Bronchial epithelial cell (primary cell): ENCODE measurements around the gene UBE2I. TPM values are rescaled to one million over a fixed set of nuclear protein-coding genes. Genes with fewer than 3 reads are reported as not detected.

ENCODE experiments used
- DNase-seq: peaks from one replicate; pipeline ENCODE4 v3.0.0-alpha.2; 2010; ENCODE audit warnings: low read depth
- FAIRE-seq: peaks from 2 replicates; lab custom pipeline; 2011; peaks lifted over from hg19 to GRCh38; lab: Jason Lieb, UNC
- H3K27me3 ChIP-seq: 2 replicates; pipeline ENCODE4 v1.5.1; 2011; ENCODE audit warnings: low read length; ENCODE audit not compliant: control insufficient read depth, insufficient read depth
- H3K36me3 ChIP-seq: 2 replicates; pipeline ENCODE4 v1.5.1; 2011; ENCODE audit warnings: low read length; ENCODE audit not compliant: control insufficient read depth, insufficient read depth
- H3K4me3 ChIP-seq: 2 replicates; pipeline ENCODE4 v1.5.1; 2011; ENCODE audit warnings: mild to moderate bottlenecking, low read depth, low read length, control low read depth
- CTCF ChIP-seq: IDR thresholded peaks from 2 replicates; pipeline ENCODE4 v1.5.1; 2011; ENCODE audit warnings: mild to moderate bottlenecking, moderate library complexity, low read length, control low read depth, inconsistent platforms; ENCODE audit not compliant: insufficient read depth, severe bottlenecking
- total RNA-seq: library from RNA; depleted of rRNA; stranded (reverse); fragments of >200 nt; gene quantifications from 2 replicates; pipeline ENCODE4 v1.2.1, GENCODE V29; 2014

UBE2I gene
- total RNA-seq, 1 donor from 2014 or later: 49.8 TPM

DNA sequence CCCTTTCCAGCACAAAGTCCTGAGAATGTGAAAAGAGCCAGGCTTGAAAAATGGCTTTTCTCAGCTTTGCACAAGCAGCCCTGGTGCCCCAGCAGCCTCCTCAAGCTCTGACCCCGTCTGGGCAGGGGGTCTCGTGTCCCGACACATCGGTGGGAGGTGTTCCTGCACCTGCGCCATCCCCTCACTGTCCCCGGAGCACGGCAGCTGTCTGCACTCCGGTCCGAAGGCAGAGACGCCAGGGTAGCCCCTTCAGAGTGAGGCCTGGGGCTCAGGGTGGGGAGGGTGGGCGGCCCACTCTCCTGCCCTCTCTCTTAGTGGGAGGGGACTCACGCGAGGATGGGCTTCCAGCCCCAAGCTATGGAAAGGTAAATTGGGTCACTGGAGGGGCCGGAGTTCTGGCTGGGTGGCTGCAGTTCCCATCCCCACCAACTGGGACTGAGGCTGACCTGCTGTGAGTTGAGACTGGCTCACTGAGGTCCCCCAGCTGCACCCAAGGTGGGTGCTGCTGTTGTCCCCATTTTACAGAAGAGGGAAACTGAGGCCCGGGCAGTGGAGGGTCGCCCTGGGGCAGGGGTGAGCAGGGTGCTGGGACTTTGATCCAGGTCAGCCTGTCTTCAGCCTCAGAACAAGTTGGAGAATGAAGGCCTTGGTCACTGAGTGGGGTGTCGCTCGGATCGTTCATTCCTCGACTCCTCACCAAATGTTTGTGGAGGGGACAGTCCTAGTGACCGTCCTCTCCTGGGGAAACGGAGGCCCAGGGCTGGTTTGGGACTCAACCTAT is 21.7 kb downstream of the UBE2I start:
- Histone ChIP-seq H3K27me3 (peaks cover 33% of the 10 kb centered on the region), H3K4me3 (no peak overlapping the region), H3K36me3 (no peaks in the 10 kb centered on the region)
- no peak for FAIRE-seq
- TF ChIP-seq CTCF: no peak
- no peak for DNase-seq

DNA sequence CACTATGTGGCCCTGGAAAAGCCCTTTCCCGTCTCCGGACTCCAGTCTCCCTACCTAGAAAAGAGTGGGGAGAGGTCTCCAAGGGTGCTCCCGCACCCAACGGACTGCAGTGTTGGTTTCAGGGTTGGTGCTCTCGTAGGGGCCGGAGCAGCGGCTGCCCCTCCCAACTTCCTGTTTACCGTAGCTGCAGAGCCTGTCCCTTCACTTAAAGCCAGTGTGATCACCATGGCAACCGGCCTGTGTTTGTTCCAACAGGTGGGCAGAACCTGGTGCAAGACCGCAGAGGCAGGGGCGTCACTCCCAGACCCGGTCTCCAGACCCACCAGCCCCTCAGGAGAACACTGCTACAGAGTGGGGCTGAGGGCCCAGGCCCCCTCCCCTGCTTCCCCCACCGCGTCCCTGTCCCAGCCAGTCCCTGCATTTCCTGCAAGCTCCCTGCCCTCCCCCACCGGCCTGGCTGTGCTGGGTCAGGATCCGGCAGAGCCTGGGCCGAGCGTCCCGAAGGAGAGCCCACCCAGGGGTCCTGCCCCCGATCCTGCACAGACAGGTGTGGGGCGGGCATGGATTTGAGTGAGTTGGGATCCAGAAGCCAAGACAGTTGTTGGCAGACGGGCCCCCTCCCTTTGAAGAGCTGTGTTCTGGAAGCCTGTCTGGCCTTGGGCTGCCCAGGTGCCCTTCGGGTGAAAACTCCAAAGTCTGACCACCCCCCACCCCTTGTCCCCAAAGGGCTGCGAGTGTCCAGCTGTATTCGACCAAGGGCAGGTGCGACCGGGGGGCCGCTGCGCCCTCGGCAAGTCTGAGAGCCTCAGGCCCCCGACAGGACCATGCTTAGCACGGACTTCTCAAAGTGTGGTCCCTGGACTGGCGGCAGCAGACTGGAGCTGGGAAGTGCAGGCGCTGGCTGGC is 22.5 kb downstream of the UBE2I start:
- no peak for TF ChIP-seq CTCF
- FAIRE-seq (no peak), DNase-seq (no peak)
- H3K4me3 ChIP-seq: no peak overlapping the region
- peaks cover 36% of the 10 kb centered on the region for H3K27me3 ChIP-seq
- H3K36me3 ChIP-seq: no peaks in the 10 kb centered on the region

DNA sequence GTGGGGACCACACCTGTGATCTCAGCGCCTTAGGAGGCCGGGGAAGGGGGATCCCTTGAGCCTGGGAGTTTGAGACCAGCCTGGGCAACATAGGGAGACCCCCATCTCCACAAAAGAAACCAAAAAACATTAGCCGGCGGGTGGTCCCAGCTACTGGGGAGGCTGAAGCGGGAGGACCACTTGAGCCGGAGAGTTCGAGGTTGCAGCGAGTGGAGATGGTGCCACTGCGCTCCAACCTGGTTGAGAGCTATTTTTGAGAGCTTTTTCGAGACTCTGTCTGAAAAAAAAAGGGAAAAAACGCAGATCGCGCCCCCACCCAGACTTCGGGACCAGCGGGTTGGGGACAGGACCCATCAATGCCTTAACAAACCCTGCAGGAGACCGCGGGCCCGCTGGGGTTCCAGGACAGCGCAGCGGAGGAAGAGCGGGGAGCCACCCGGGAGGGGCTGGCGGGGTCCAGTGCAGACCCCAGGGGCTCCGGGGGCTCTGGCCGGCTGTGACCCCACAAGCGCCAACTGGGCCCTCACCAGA is 23.2 kb downstream of the UBE2I start:
- H3K36me3 ChIP-seq: no peaks in the 10 kb centered on the region

GRCh38 chr16:1333149-1333812 is 23.8 kb downstream of the UBE2I start, which contains the start of gene BAIAP3:
TSS of gene BAIAP3 (plus strand) at chr16:1333645. CDS start at chr16:1338550, 4,905 bp downstream.
- Histone ChIP-seq H3K4me3 (no peak within 1 kb of the TSS), H3K36me3 (no peaks in the 10 kb centered on the region), H3K27me3 (peaks cover 36% of the 10 kb centered on the region)
- no peak for FAIRE-seq
- no peak for DNase-seq
- no peak for TF ChIP-seq CTCF

More for the DNA sequence above, 23.2 kb downstream of the UBE2I start:
- TF ChIP-seq CTCF: no peak
- DNase-seq (no peak), FAIRE-seq (no peak)
- H3K4me3 ChIP-seq: no peak overlapping the region
- peaks cover 36% of the 10 kb centered on the region for H3K27me3 ChIP-seq

DNA sequence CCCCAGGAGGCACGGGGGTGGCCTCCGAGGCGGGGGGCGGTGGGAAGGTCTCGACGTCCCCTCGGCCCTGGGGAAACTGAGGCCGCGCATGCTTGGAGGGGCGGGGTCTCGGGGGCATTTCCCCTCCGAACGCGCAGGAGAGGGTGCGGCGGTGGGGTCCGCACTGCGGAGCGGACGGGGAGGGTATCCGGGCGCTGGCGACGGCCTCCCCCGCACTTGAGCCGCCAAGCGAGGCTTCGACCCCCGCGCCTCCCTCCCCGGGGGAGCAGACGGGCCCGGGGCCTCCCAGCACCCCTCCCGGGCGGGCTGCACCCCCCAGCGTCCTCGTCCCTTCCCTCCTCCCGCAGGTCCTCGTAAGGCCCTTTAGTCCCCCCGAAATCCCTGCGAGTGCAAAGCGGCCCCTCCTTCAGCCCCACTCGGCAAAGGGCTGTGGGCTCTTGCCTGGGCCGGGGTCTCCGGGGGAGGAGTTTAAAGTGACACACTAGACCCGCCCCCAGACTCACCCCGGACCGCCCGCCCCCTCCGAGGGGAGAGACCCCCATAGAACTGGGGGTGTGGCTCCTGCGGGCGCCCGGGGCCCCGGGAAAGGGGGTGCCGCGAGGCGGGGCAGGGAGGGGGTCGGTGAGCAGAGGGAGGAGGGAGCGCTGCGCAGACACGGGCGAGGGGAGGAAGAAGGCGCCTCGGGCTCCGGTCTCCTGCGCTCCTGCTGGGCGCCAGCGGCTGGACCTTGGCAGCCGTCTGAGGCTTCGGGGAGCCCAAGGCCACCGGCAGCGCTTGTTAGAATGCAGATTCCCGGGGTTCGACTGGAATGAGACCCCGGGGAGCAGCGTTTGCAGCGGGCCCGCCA is 24.6 kb downstream of the UBE2I start:
- no peak overlapping the region for H3K4me3 ChIP-seq
- FAIRE-seq (no peak), DNase-seq (no peak)
- H3K27me3 ChIP-seq: peaks cover 36% of the 10 kb centered on the region
- no peak for TF ChIP-seq CTCF
- H3K36me3 ChIP-seq: no peaks in the 10 kb centered on the region
